Loucy (cell line): ENCODE measurements around the gene MACIR.

Experiments
- H2AFZ ChIP-seq: fragments of 200-600 bp; sonication (generic); 2 replicates; pipeline ENCODE4 v1.6.0; 2016; ENCODE audit warnings: antibody characterized with exemption, mild to moderate bottlenecking, low read length, moderate library complexity
- H3F3A ChIP-seq: fragments of 200-600 bp; 2 replicates; pipeline ENCODE4 v1.6.0; 2016; ENCODE audit warnings: antibody characterized with exemption, low read depth, mild to moderate bottlenecking
- H3K27me3 ChIP-seq: fragments of 200-600 bp; sonication (generic); 2 replicates; pipeline ENCODE4 v1.6.1; 2014; ENCODE audit warnings: low read length, mild to moderate bottlenecking; ENCODE audit not compliant: insufficient read depth, poor library complexity, severe bottlenecking
- H3K36me3 ChIP-seq: fragments of 200-600 bp; sonication (generic); 2 replicates; pipeline ENCODE4 v1.6.1; 2016; ENCODE audit warnings: low read length; ENCODE audit not compliant: insufficient read depth
- H3K4me1 ChIP-seq: fragments of 200-600 bp; sonication (generic); 2 replicates; pipeline ENCODE4 v1.5.1; 2014; ENCODE audit warnings: low read length, mild to moderate bottlenecking; ENCODE audit not compliant: insufficient read depth, poor library complexity, severe bottlenecking
- H3K4me2 ChIP-seq: fragments of 200-600 bp; sonication (generic); 2 replicates; pipeline ENCODE4 v1.6.0; 2014; ENCODE audit warnings: antibody characterized with exemption, low read length, low read depth, mild to moderate bottlenecking; ENCODE audit not compliant: poor library complexity, severe bottlenecking
- H3K4me3 ChIP-seq: fragments of 200-600 bp; sonication (generic); 2 replicates; pipeline ENCODE4 v1.5.1; 2014; ENCODE audit warnings: low read length, mild to moderate bottlenecking, mixed read lengths; ENCODE audit not compliant: poor library complexity, severe bottlenecking
- H3K79me2 ChIP-seq: fragments of 200-600 bp; sonication (generic); 2 replicates; pipeline ENCODE4 v1.6.1; 2014; ENCODE audit warnings: low read length; ENCODE audit not compliant: insufficient read depth
- H3K9ac ChIP-seq: fragments of 200-600 bp; sonication (generic); 2 replicates; pipeline ENCODE4 v1.6.0; 2014; ENCODE audit warnings: mild to moderate bottlenecking, low read depth, low read length, moderate library complexity; ENCODE audit not compliant: poor library complexity, severe bottlenecking
- H3K9me2 ChIP-seq: fragments of 200-600 bp; sonication (generic); replicated peaks from 2 replicates; pipeline ENCODE4 v1.6.1; 2016; ENCODE audit warnings: low read depth, low read length, mixed read lengths
- H3K9me3 ChIP-seq: fragments of 200-600 bp; sonication (generic); 2 replicates; pipeline ENCODE4 v1.6.1; 2014; ENCODE audit warnings: mild to moderate bottlenecking, antibody characterized with exemption, low read length, low read depth; ENCODE audit not compliant: insufficient read depth
- H4K20me1 ChIP-seq: fragments of 200-600 bp; sonication (generic); 2 replicates; pipeline ENCODE4 v1.6.0; 2014; ENCODE audit warnings: antibody characterized with exemption, low read length, mild to moderate bottlenecking; ENCODE audit not compliant: insufficient read depth, poor library complexity, severe bottlenecking
- CTCF ChIP-seq: fragments of 200-600 bp; sonication (generic); conservative IDR thresholded peaks from 2 replicates; pipeline ENCODE4 v1.5.1; 2014; ENCODE audit warnings: mild to moderate bottlenecking, antibody characterized with exemption, low read length
- EZH2phosphoT487 ChIP-seq: fragments of 200-600 bp; IDR thresholded peaks from 2 replicates; pipeline ENCODE4 v1.6.1; 2018; ENCODE audit warnings: antibody characterized with exemption, mild to moderate bottlenecking, moderate library complexity, borderline replicate concordance

The MACIR gene

GRCh38 chr5:103211576-103212561 is 46.7 kb upstream of the MACIR start:
- Histone ChIP-seq H3F3A (no peaks in the 10 kb centered on the region), H3K4me2 (peak overlapping the region; percentile 62), H3K4me3 (peak overlapping the region; percentile 44), H3K9me3 (no peaks in the 10 kb centered on the region), H3K79me2 (no peaks in the 10 kb centered on the region), H3K9me2 (no peaks in the 10 kb centered on the region), H3K4me1 (peaks cover 26% of the 10 kb centered on the region), H3K36me3 (no peaks in the 10 kb centered on the region), H3K27me3 (no peaks in the 10 kb centered on the region), H4K20me1 (no peaks in the 10 kb centered on the region), H3K9ac (no peak overlapping the region), H2AFZ (no peak overlapping the region)
- TF ChIP-seq EZH2phosphoT487: no peak
- no peak for TF ChIP-seq CTCF

- H3F3A ChIP-seq: no peaks in the 10 kb centered on the region
- no peak overlapping the region for H3K4me2 ChIP-seq
- H3K27me3 ChIP-seq: no peaks in the 10 kb centered on the region
- no peak overlapping the region for H3K4me3 ChIP-seq
- no peaks in the 10 kb centered on the region for H3K79me2 ChIP-seq
- TF ChIP-seq CTCF: no peak
- no peak for TF ChIP-seq EZH2phosphoT487
- no peaks in the 10 kb centered on the region for H3K9me2 ChIP-seq
- H3K9ac ChIP-seq: no peak overlapping the region
- no peaks in the 10 kb centered on the region for H3K36me3 ChIP-seq
- H3K9me3 ChIP-seq: no peaks in the 10 kb centered on the region
- no peaks in the 10 kb centered on the region for H4K20me1 ChIP-seq
- peaks cover 15% of the 10 kb centered on the region for H3K4me1 ChIP-seq
- H2AFZ ChIP-seq: no peak overlapping the region
These were observed 42.4 kb upstream of the MACIR start for GRCh38 chr5:103216137-103216536.

- Histone ChIP-seq H3K9me2 (no peaks in the 10 kb centered on the region), H3K9ac (no peak overlapping the region), H3K9me3 (no peaks in the 10 kb centered on the region), H3K79me2 (no peaks in the 10 kb centered on the region), H3K4me3 (no peak overlapping the region), H3K27me3 (no peaks in the 10 kb centered on the region), H3K4me2 (no peak overlapping the region), H3K36me3 (no peaks in the 10 kb centered on the region), H2AFZ (no peak overlapping the region), H3K4me1 (peaks cover 9% of the 10 kb centered on the region), H3F3A (no peaks in the 10 kb centered on the region), H4K20me1 (no peaks in the 10 kb centered on the region)
- TF ChIP-seq EZH2phosphoT487 (no peak), CTCF (no peak)
These were observed 41.9 kb upstream of the MACIR start for GRCh38 chr5:103216697-103217096.
